Keratinocyte (primary cell): ENCODE data around the gene CAPZB. TPM values are rescaled to one million over a fixed set of nuclear protein-coding genes. Genes with fewer than 3 reads are reported as not detected.

Experiments
- DNase-seq: peaks from one replicate; pipeline ENCODE4 v3.0.0-alpha.2; 2011; ENCODE audit warnings: low read depth, missing footprints, low spot score
- FAIRE-seq: peaks from 2 replicates; lab custom pipeline; 2011; peaks lifted over from hg19 to GRCh38; lab: Jason Lieb, UNC
- H2AFZ ChIP-seq: 2 replicates; pipeline ENCODE4 v1.6.0; 2012; ENCODE audit warnings: low read length, control low read depth, inconsistent platforms; ENCODE audit not compliant: control insufficient read depth
- H3K27ac ChIP-seq: 2 replicates; pipeline ENCODE4 v1.5.1; 2011; ENCODE audit warnings: low read length; ENCODE audit not compliant: control insufficient read depth, insufficient read depth
- H3K27me3 ChIP-seq: 3 replicates; pipeline ENCODE4 v1.6.0; 2011; ENCODE audit warnings: low read length; ENCODE audit not compliant: control insufficient read depth, insufficient read depth; ENCODE audit errors: extremely low read depth
- H3K36me3 ChIP-seq, 2 experiments: 2 replicates in 1 of 2; 3 replicates in 1 of 2; pipeline ENCODE4 v1.5.1; 2011; ENCODE audit warnings: low read length in 2 of 2, mild to moderate bottlenecking in 1 of 2; ENCODE audit not compliant: control insufficient read depth in 2 of 2, insufficient read depth in 2 of 2; ENCODE audit errors: extremely low read depth in 1 of 2
- H3K4me1 ChIP-seq: 3 replicates; pipeline ENCODE4 v1.5.1; 2011; ENCODE audit warnings: low read length; ENCODE audit not compliant: control insufficient read depth, insufficient read depth; ENCODE audit errors: extremely low read depth
- H3K4me2 ChIP-seq: 3 replicates; pipeline ENCODE4 v1.6.0; 2011; ENCODE audit warnings: low read depth, low read length; ENCODE audit not compliant: control insufficient read depth, insufficient read depth; ENCODE audit errors: extremely low read depth
- H3K4me3 ChIP-seq, 3 experiments: fragments of 200-600 bp in 1 of 3; sonication (generic) in 1 of 3; 2 replicates in 2 of 3; 3 replicates in 1 of 3; pipeline ENCODE4 v1.5.1; 2011 to 2016; ENCODE audit warnings: low read length in 3 of 3, mild to moderate bottlenecking in 3 of 3, control low read depth in 2 of 3, inconsistent platforms in 1 of 3, low read depth in 1 of 3, mixed read lengths in 1 of 3, mixed run types in 1 of 3, moderate library complexity in 1 of 3; ENCODE audit not compliant: control insufficient read depth in 2 of 3, insufficient read depth in 2 of 3; ENCODE audit errors: extremely low read depth in 1 of 3
- H3K79me2 ChIP-seq: 2 replicates; pipeline ENCODE4 v1.6.0; 2012; ENCODE audit warnings: low read length; ENCODE audit not compliant: control insufficient read depth, insufficient read depth
- H3K9ac ChIP-seq: 3 replicates; pipeline ENCODE4 v1.6.0; 2011; ENCODE audit warnings: low read length; ENCODE audit not compliant: control insufficient read depth, insufficient read depth; ENCODE audit errors: extremely low read depth
- H3K9me1 ChIP-seq: 3 replicates; pipeline ENCODE4 v1.6.0; 2011; ENCODE audit warnings: low read length; ENCODE audit not compliant: control insufficient read depth, insufficient read depth; ENCODE audit errors: extremely low read depth
- H3K9me3 ChIP-seq: 2 replicates; pipeline ENCODE4 v1.5.1; 2012; ENCODE audit warnings: low read depth, low read length; ENCODE audit not compliant: control insufficient read depth
- H4K20me1 ChIP-seq: 3 replicates; pipeline ENCODE4 v1.6.0; 2011; ENCODE audit warnings: low read length; ENCODE audit not compliant: control insufficient read depth, insufficient read depth; ENCODE audit errors: extremely low read depth
- EZH2 ChIP-seq: IDR thresholded peaks from one replicate; pipeline ENCODE4 v1.6.1; 2012; ENCODE audit warnings: inconsistent platforms, mild to moderate bottlenecking, low read length, moderate library complexity
- dilution Hi-C: fragments of 300-500 bp; cut with MboI; formaldehyde crosslinking; loops from one replicate; pipeline ENCODE4 v1.7.0; 2020; ENCODE audit warnings: low sequenced_read_pairs; ENCODE audit not compliant: extremely low pct_ligation_motif_present
- polyA plus RNA-seq, 5 experiments: library from polyadenylated mRNA; depleted of rRNA in 3 of 5; stranded (reverse) in 3 of 5; stranded (forward) in 1 of 5; unstranded in 1 of 5; fragments of >200 nt; gene quantifications; 1 replicate in 1 of 5; 2 replicates in 3 of 5; 3 replicates in 1 of 5; pipeline versions ENCODE4 v1.2.1 to v1.2.3, GENCODE V29; 2011 to 2012; ENCODE audit warnings: missing spikeins in 2 of 5, low read depth in 1 of 5, low replicate concordance in 1 of 5
- TF ChIP-seq, protein P1 (sequence below), 3 experiments: IDR thresholded peaks in 1 of 3; conservative IDR thresholded peaks in 1 of 3; optimal IDR thresholded peaks in 1 of 3; 2 replicates in 2 of 3; 3 replicates in 1 of 3; pipeline versions ENCODE3 to v1.5.1; 2011; ENCODE audit warnings: low read length in 3 of 3, mild to moderate bottlenecking in 3 of 3, moderate library complexity in 2 of 3, control low read depth in 1 of 3, inconsistent platforms in 1 of 3; ENCODE audit not compliant: insufficient read depth in 2 of 3; ENCODE audit errors: extremely low read depth in 1 of 3

The CAPZB gene
- polyA plus RNA-seq, 1 donor (not counting 4 experiments of a cell fraction or from before 2014, with no cell fraction given), result 193 TPM

DNA sequence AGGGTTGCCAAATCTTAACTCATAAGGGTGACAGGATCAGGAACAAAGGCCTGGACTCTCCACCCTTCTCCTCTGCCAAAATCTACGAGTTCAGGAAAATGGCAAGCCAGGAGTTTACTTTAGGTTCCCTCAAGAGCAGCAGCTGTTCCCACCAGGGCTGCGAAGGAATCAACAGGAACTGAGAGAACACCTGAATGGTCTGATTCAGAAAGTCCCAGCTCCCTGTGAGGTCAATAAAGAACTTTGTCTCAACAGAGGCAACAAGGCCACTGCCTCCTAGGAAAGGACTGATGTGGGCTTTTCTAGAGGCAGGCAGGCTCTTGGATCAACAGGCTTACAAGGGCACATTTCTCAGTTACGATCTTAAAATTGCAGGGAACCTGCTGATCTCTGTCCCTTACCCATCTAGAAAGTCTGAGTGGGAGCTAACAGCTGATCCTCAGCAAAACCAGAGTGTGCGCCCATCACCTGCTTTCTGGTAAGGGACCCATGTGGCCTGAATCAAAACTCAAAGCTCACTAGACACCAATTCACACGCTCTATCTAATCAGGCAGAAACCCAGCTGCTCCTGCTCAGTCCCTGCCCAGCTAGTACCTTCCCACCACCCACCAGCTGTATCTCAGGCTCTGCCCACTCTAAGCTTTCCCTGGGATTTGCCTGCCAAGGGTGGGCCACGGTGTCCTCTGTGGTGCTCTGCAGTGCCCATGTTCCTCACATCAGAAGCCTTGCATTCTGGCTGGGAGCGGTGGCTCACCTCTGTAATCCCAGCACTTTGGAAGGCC is 83.1 kb downstream of the CAPZB start:
- H3K27ac ChIP-seq, result no peak overlapping the region
- no peak for TF ChIP-seq EZH2
- TF ChIP-seq, protein P1, sequence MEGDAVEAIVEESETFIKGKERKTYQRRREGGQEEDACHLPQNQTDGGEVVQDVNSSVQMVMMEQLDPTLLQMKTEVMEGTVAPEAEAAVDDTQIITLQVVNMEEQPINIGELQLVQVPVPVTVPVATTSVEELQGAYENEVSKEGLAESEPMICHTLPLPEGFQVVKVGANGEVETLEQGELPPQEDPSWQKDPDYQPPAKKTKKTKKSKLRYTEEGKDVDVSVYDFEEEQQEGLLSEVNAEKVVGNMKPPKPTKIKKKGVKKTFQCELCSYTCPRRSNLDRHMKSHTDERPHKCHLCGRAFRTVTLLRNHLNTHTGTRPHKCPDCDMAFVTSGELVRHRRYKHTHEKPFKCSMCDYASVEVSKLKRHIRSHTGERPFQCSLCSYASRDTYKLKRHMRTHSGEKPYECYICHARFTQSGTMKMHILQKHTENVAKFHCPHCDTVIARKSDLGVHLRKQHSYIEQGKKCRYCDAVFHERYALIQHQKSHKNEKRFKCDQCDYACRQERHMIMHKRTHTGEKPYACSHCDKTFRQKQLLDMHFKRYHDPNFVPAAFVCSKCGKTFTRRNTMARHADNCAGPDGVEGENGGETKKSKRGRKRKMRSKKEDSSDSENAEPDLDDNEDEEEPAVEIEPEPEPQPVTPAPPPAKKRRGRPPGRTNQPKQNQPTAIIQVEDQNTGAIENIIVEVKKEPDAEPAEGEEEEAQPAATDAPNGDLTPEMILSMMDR (optimal IDR thresholded peaks at IDR 0.05 in 1 of 3, IDR thresholded peaks at IDR 0.05 in 1 of 3, conservative IDR thresholded peaks at IDR 0.05 in 1 of 3; ENCODE audit: extremely low read depth in 1 of 3, insufficient read depth in 2 of 3, low read length in 3 of 3), result no peak
- no peak overlapping the region for H3K9ac ChIP-seq
- H3K36me3 ChIP-seq, result peaks cover 8 to 19% of the 10 kb centered on the region in 2 experiments
- no peaks in the 10 kb centered on the region for H3K9me1 ChIP-seq
- no peaks in the 10 kb centered on the region for H3K9me3 ChIP-seq
- no peak for DNase-seq
- H3K4me3 ChIP-seq, result no peak overlapping the region
- H4K20me1 ChIP-seq, result peaks cover 18% of the 10 kb centered on the region
- H3K4me2 ChIP-seq, result no peak overlapping the region
- no peak overlapping the region for H2AFZ ChIP-seq
- H3K79me2 ChIP-seq, result peaks cover 76% of the 10 kb centered on the region
- no peaks in the 10 kb centered on the region for H3K4me1 ChIP-seq
- no peak for FAIRE-seq
- dilution Hi-C loops, result no loop called here
- H3K27me3 ChIP-seq, result no peaks in the 10 kb centered on the region

DNA sequence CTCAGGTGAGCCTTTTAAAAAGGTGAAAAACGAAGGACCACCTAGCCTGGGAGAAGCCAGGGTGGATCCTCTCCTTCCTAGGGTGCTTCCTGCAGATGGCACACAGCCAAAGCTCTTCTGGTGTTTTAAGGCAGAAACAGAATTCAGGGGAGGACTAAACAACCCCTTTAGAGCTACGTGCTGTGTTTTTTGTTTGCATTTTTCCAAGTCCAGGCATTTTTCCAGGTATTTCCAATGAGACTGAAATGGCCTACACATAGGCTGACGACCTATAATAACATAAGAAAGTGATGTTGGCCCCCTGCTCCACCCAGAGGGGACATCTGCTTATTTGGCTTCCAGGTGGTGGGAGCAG is 83.8 kb downstream of the CAPZB start:
- H3K4me2 ChIP-seq, result no peak overlapping the region
- peaks cover 8 to 21% of the 10 kb centered on the region in 2 experiments for H3K36me3 ChIP-seq
- H3K27me3 ChIP-seq, result no peaks in the 10 kb centered on the region
- H3K4me1 ChIP-seq, result no peaks in the 10 kb centered on the region
- DNase-seq (no peak), FAIRE-seq (no peak)
- no peaks in the 10 kb centered on the region for H3K9me1 ChIP-seq
- no peak overlapping the region for H3K9ac ChIP-seq
- no peak overlapping the region for H2AFZ ChIP-seq
- H4K20me1 ChIP-seq, result peaks cover 18% of the 10 kb centered on the region
- H3K79me2 ChIP-seq, result peaks cover 73% of the 10 kb centered on the region
- H3K9me3 ChIP-seq, result no peaks in the 10 kb centered on the region
- dilution Hi-C loops, result no loop called here
- H3K4me3 ChIP-seq, result no peak overlapping the region
- H3K27ac ChIP-seq, result no peak overlapping the region
- no peak for TF ChIP-seq EZH2
- TF ChIP-seq, protein P1 (optimal IDR thresholded peaks at IDR 0.05 in 1 of 3, IDR thresholded peaks at IDR 0.05 in 1 of 3, conservative IDR thresholded peaks at IDR 0.05 in 1 of 3; ENCODE audit: extremely low read depth in 1 of 3, insufficient read depth in 2 of 3, low read length in 3 of 3), result no peak
